ENCODE measurements around the gene ARHGEF26. TPM values are rescaled to one million over a fixed set of nuclear protein-coding genes. Genes with fewer than 3 reads are reported as not detected.

The ARHGEF26 gene
- total RNA-seq, 1 experiment from 2014 or later, result 13.7 TPM

- H3K14ac ChIP-seq (ENCODE audit: insufficient read depth, low read length), result no peak overlapping the region
- H4K20me1 ChIP-seq (ENCODE audit: control insufficient read depth, insufficient read depth, insufficient read length), result no peaks in the 10 kb centered on the region
- H3K36me3 Mint-ChIP-seq (ENCODE audit: insufficient read depth in 1 of 3, low read depth in 3 of 3), result peaks cover 4 to 19% (median 18%) of the 10 kb centered on the region in 3 experiments; a peak in 6 of 7 replicates
- H2BK20ac ChIP-seq (ENCODE audit: low read depth, low read length, poor library complexity, severe bottlenecking), result no peak overlapping the region
- H3K79me1 ChIP-seq (ENCODE audit: insufficient read depth, low read depth, low read length, poor library complexity, severe bottlenecking), result no peaks in the 10 kb centered on the region
- no peak overlapping the region for H3K27ac Mint-ChIP-seq
- no peak overlapping the region for H3K4ac ChIP-seq (ENCODE audit: low read depth, low read length)
- no CpG with 5 or more reads among the region's 5 CpGs for WGBS (ENCODE audit: extremely low coverage, insufficient read length, low lambda C conversion rate)
- H3K18ac ChIP-seq (ENCODE audit: insufficient read length, low read depth, low read length), result no peak overlapping the region
- H2BK120ac ChIP-seq (ENCODE audit: low read depth, low read length, poor library complexity, severe bottlenecking), result no peak overlapping the region
- H3K56ac ChIP-seq (ENCODE audit: insufficient read length, low read depth, low read length), result no peak overlapping the region
- H2AFZ ChIP-seq (ENCODE audit: low read length), result no peak overlapping the region
- no peak overlapping the region for H3K9ac ChIP-seq (ENCODE audit: extremely low read depth, insufficient read length, low read length)
- DNase-seq, result no peak
- H3K9me3 ChIP-seq (ENCODE audit: control insufficient read depth, low read depth, low read length), result no peaks in the 10 kb centered on the region
- no peak overlapping the region for H4K91ac ChIP-seq (ENCODE audit: insufficient read length, low read depth, low read length)
- peaks cover 18 to 23% of the 10 kb centered on the region in 2 experiments for H3K4me1 Mint-ChIP-seq
- no peak overlapping the region for H3K23ac ChIP-seq (ENCODE audit: insufficient read length, low read depth, low read length)
- no peaks in the 10 kb centered on the region for H3K27me3 ChIP-seq (ENCODE audit: insufficient read depth, low read length)
- no peaks in the 10 kb centered on the region for H3K9me3 Mint-ChIP-seq
- H2BK15ac ChIP-seq (ENCODE audit: low read depth, low read length), result no peak overlapping the region
- H3K27ac ChIP-seq (ENCODE audit: insufficient read length, low read depth, low read length), result no peak overlapping the region
- no peak overlapping the region for H3K4me3 Mint-ChIP-seq
- H3K4me2 ChIP-seq (ENCODE audit: insufficient read depth, insufficient read length, low read length), result no peak overlapping the region
- no peaks in the 10 kb centered on the region for H3K79me2 ChIP-seq (ENCODE audit: insufficient read depth, low read length)
- H2AK5ac ChIP-seq (ENCODE audit: insufficient read length, low read length), result no peak overlapping the region
- no peak overlapping the region for H3T11ph ChIP-seq (ENCODE audit: low read length)
- no peak overlapping the region for H2BK5ac ChIP-seq (ENCODE audit: insufficient read length, low read length)
- H4K8ac ChIP-seq (replicated peaks; ENCODE audit: insufficient read length, low read depth, low read length), result no peak overlapping the region
- TF ChIP-seq CTCF (conservative IDR thresholded peaks at IDR 0.05), result no peak
- H4K5ac ChIP-seq (ENCODE audit: insufficient read length, low read depth, low read length), result no peak overlapping the region
- H3K4me1 ChIP-seq (ENCODE audit: insufficient read depth, low read length), result peaks cover 5% of the 10 kb centered on the region; the same call in 1 of the 2 replicates
- no peak overlapping the region for H2BK12ac ChIP-seq (ENCODE audit: insufficient read length, low read depth, low read length)
- H3K27me3 Mint-ChIP-seq (ENCODE audit: low read depth), result no peaks in the 10 kb centered on the region; the same call in 1 of the 2 replicates
- H3K23me2 ChIP-seq (ENCODE audit: insufficient read length, low read depth, low read length, poor library complexity, severe bottlenecking), result no peaks in the 10 kb centered on the region
These were observed 120.3 kb downstream of the ARHGEF26 start for GRCh38 chr3:154241496-154241895.

Data from H9 (cell line).